ENCODE measurements around the gene ADAMTS13.

Gene ADAMTS13

GRCh38 chr9:133490865-133491655 lies 68.9 kb downstream of the ADAMTS13 start:
- DNase-seq (ENCODE audit: low spot score), result no peak

DNA sequence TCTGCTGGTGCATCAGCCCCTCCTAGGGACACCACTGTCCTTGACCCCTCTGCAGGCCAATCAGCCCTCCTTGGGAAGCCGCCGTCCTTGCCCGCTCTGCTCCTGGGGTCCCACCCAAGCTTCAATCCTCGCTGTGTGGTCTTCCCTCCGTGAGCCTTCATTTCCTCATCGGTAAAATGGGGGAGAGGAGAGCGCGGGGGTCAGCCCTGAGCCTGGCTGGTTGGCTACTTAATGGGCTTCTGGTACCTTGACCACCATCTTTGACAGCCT lies 69.4 kb downstream of the ADAMTS13 start:
- DNase-seq (ENCODE audit: low spot score), result no peak

GRCh38 chr9:133492061-133493021 lies 70.2 kb downstream of the ADAMTS13 start:
- DNase-seq (ENCODE audit: low spot score), result no peak

GRCh38 chr9:133493428-133493827 lies 71.3 kb downstream of the ADAMTS13 start:
- DNase-seq (ENCODE audit: low spot score), result no peak

GRCh38 chr9:133493845-133494540 lies 71.8 kb downstream of the ADAMTS13 start:
- DNase-seq (ENCODE audit: low spot score), result no peak

- no peak for DNase-seq (ENCODE audit: low spot score)
These were observed 72.6 kb downstream of the ADAMTS13 start for GRCh38 chr9:133494636-133495326.

GRCh38 chr9:133495327-133496293 lies 73.4 kb downstream of the ADAMTS13 start:
- DNase-seq (ENCODE audit: low spot score), result no peak

GRCh38 chr9:133496861-133497842 lies 75.0 kb downstream of the ADAMTS13 start:
- no peak for DNase-seq (ENCODE audit: low spot score)

GRCh38 chr9:133499132-133499891 lies 77.1 kb downstream of the ADAMTS13 start:
- no peak for DNase-seq (ENCODE audit: low spot score)

DNA sequence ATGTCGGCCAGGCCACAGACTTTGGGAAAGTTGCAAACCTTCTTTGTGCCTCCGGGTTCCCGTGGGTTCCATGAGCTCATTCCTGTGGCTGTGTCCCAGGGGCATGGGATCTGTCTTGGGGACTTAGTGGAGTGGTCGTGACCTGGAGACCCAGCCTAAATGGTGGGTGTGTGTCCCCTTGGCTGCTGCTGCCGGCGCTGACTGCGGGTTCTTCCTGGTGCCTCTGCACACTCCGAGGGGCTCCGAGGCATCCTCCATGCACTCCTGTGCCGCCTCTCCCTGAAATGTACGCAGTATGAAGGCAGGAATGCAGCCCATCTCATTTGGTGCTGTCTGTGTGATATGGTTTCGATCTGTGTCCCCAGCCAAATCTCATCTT lies 77.7 kb downstream of the ADAMTS13 start:
- DNase-seq (ENCODE audit: low spot score), result no peak

- no peak for DNase-seq (ENCODE audit: low spot score)
These were observed 79.9 kb downstream of the ADAMTS13 start for GRCh38 chr9:133502112-133502511.

GRCh38 chr9:133505186-133505830 lies 83.1 kb downstream of the ADAMTS13 start:
- no peak for DNase-seq (ENCODE audit: low spot score)

GRCh38 chr9:133505901-133506652 lies 83.9 kb downstream of the ADAMTS13 start:
- no peak for DNase-seq (ENCODE audit: low spot score)

DNA sequence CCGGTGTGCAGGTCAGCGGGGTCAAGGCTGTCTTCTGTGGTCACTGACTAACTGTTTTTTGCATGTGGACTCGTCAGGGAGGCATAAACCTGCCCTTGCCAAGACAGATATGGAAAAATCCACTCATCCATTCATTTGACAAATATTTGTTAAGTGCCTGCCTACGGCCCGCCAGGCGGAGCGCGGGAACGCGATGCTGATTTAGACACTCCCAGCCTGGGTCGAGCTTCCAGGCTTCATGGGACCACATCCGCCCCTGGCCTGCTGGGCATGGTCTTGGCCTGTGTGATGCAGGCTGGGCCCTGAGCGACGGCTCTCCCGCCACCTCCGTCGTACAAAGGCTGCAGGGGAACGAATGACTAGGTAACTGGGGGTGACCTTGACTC lies 84.5 kb downstream of the ADAMTS13 start:
- no peak for DNase-seq (ENCODE audit: low spot score)

DNA sequence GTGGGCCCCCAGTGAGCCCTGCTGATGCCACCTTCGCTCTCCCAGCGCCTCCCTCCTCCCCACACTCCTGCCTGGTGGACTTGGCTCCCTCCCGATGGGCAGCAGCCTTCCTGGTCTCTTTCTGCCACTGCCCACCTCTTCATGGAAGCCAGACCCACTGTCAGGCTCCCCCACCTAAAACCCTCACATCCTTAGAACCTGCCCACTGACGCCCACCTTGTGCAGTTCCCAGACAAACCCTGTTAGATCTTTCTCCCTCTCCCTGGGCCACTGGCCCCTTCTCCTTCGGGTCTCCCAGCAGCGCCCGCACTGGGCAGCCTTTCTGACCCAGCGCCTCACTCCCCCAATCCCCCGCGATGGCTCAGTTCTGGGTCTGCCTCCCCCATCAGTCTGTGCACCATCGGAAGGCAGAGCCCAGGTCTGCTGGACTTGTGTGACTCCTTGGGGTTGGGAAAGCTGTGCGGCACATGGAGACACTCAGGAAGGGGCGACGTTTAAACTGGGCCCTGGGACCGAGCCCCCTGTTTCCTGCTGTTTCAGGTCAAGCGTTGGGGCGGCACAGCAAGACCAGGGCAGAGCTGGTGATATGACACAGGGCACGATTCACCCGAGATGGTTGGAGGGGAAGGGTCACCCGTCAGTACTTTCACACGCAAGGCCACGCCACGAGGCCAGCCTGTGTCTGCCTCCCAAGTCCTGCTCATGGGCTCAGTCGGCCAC lies 85.2 kb downstream of the ADAMTS13 start:
- no peak for DNase-seq (ENCODE audit: low spot score)

DNA sequence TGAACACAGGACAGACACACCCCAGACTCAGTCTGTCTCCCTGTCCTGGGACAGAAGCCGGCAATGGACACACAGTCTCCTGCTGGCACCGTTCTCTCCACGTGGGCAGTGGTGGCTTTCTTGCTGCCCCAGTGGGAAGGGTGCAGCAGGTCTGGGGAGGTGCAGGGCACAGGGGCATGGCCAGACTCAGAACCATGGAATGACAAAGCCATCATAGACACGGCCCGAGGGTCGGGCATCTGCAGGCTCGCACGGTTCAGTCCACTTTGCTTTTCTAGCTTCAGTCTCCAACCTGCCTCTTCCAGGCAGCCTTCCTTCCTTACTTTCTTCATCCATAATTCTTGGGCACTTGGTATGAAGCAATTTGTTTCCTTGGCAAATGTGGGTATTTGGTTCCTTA lies 85.9 kb downstream of the ADAMTS13 start:
- DNase-seq (ENCODE audit: low spot score), result no peak

All from COLO829 (cell line).